Lower leg skin (tissue), 3 donors: ENCODE measurements around the gene SFT2D3.

Source experiments
- CTCF ChIP-seq, 3 donors: fragments of 450-650 bp; IDR thresholded peaks; one replicate each; pipeline ENCODE4 v1.5.1; 2016; ENCODE audit warnings: antibody characterized with exemption in 3 of 3, mild to moderate bottlenecking in 3 of 3, moderate library complexity in 2 of 3
- POLR2A ChIP-seq, 2 donors: fragments of 450-650 bp; IDR thresholded peaks; one replicate each; pipeline ENCODE4 v1.6.1; 2016 to 2017; ENCODE audit warnings: antibody characterized with exemption in 2 of 2, mild to moderate bottlenecking in 1 of 2, moderate library complexity in 1 of 2

DNA sequence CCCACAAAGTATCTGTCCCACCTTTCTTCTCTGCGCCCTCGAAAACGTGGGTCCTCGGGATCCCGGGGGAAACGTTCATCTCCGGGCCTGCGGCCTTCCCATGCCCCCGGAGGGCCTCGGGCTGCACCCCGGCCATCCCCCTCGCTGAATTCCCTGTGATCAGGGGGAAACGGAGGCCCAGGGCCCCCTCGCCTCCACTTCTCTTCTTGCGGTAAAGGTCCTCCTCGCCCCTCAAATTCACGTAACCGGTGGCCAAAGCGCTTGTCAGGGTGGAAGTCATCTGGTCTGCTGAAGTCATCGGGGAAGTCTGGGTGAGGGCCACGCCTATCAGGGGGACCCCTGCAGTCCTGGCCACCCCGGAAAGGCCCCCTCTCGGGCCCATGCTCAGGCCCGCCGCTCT, 12.3 kb downstream of the SFT2D3 start:
- TF ChIP-seq CTCF (IDR thresholded peaks at IDR 0.05) (no peak), POLR2A (IDR thresholded peaks at IDR 0.05) (no peak)
